Hepatocyte (in vitro differentiated cells): ENCODE measurements around the gene COA1. TPM values are rescaled to one million over a fixed set of nuclear protein-coding genes. Genes with fewer than 3 reads are reported as not detected.

Source experiments
- DNase-seq: peaks from one replicate; pipeline ENCODE4 v3.0.0-alpha.2; 2016; ENCODE audit warnings: low spot score
- H2AFZ ChIP-seq: fragments of 200-600 bp; sonication (generic); 2 replicates; pipeline ENCODE4 v1.6.0; 2016; ENCODE audit warnings: antibody characterized with exemption, mild to moderate bottlenecking
- H3K27ac ChIP-seq: fragments of 200-600 bp; sonication (generic); 2 replicates; pipeline ENCODE4 v1.5.1; 2016; ENCODE audit warnings: mild to moderate bottlenecking
- H3K27me3 ChIP-seq: fragments of 200-600 bp; sonication (generic); 2 replicates; pipeline ENCODE4 v1.6.1; 2016
- H3K36me3 ChIP-seq: fragments of 200-600 bp; sonication (generic); replicated peaks from 2 replicates; pipeline ENCODE4 v1.5.1; 2016; ENCODE audit warnings: low read depth; ENCODE audit not compliant: insufficient read depth
- H3K4me1 ChIP-seq: fragments of 200-600 bp; sonication (generic); 2 replicates; pipeline ENCODE4 v1.5.1; 2016; ENCODE audit warnings: mild to moderate bottlenecking, moderate library complexity; ENCODE audit not compliant: insufficient read depth
- H3K4me2 ChIP-seq: fragments of 200-600 bp; sonication (generic); 2 replicates; pipeline ENCODE4 v1.6.0; 2016
- H3K4me3 ChIP-seq: fragments of 200-600 bp; sonication (generic); 2 replicates; pipeline ENCODE4 v1.5.1; 2016; ENCODE audit warnings: mild to moderate bottlenecking
- H3K79me2 ChIP-seq: fragments of 200-600 bp; sonication (generic); 2 replicates; pipeline ENCODE4 v1.6.0; 2017; ENCODE audit warnings: mild to moderate bottlenecking
- H3K9me2 ChIP-seq: fragments of 200-600 bp; sonication (generic); replicated peaks from 2 replicates; pipeline ENCODE4 v1.6.0; 2017; ENCODE audit warnings: mild to moderate bottlenecking; ENCODE audit not compliant: insufficient read depth
- H3K9me3 ChIP-seq: fragments of 200-600 bp; sonication (generic); 2 replicates; pipeline ENCODE4 v1.5.1; 2016; ENCODE audit warnings: low read depth, mild to moderate bottlenecking
- H4K20me1 ChIP-seq: fragments of 200-600 bp; sonication (generic); 2 replicates; pipeline ENCODE4 v1.6.0; 2016; ENCODE audit warnings: mild to moderate bottlenecking; ENCODE audit not compliant: insufficient read depth, poor library complexity, severe bottlenecking
- EZH2 ChIP-seq: fragments of 200-600 bp; sonication (generic); IDR thresholded peaks from 2 replicates; pipeline ENCODE4 v1.6.1; 2016; ENCODE audit warnings: antibody characterized with exemption, mild to moderate bottlenecking, borderline replicate concordance
- EZH2phosphoT487 ChIP-seq: fragments of 200-600 bp; sonication (generic); IDR thresholded peaks from one replicate; pipeline ENCODE4 v1.6.1; 2018; ENCODE audit warnings: antibody characterized with exemption, mild to moderate bottlenecking, low read depth, moderate library complexity; ENCODE audit not compliant: unreplicated experiment, severe bottlenecking
- WGBS: methylation state at CpG from one replicate; pipeline ENCODE4 v1.1.6; 2016; ENCODE audit warnings: low lambda C conversion rate; ENCODE audit errors: missing lambda C conversion rate; 5-methylcytosine and 5-hydroxymethylcytosine counted together
- polyA plus RNA-seq: library from polyadenylated mRNA; unstranded; fragments of >200 nt; fragmentation: Nextera tagmentation; extraction: Ambion mirVana; gene quantifications from 2 replicates; pipeline ENCODE4 v1.2.1, GENCODE V29; 2016
- total RNA-seq: library from RNA; depleted of rRNA; stranded (reverse); fragments of >200 nt; gene quantifications from 2 replicates; pipeline ENCODE4 v1.2.3, GENCODE V29; 2014
- TF ChIP-seq, protein P1 (sequence below): fragments of 200-600 bp; sonication (generic); IDR thresholded peaks from 2 replicates; pipeline ENCODE4 v1.5.1; 2016; ENCODE audit warnings: antibody characterized with exemption, mild to moderate bottlenecking; ENCODE audit not compliant: poor library complexity

COA1 gene
- total and polyA plus RNA-seq, 2 experiments from 2014 or later = 52.1 to 55.2 TPM

DNA sequence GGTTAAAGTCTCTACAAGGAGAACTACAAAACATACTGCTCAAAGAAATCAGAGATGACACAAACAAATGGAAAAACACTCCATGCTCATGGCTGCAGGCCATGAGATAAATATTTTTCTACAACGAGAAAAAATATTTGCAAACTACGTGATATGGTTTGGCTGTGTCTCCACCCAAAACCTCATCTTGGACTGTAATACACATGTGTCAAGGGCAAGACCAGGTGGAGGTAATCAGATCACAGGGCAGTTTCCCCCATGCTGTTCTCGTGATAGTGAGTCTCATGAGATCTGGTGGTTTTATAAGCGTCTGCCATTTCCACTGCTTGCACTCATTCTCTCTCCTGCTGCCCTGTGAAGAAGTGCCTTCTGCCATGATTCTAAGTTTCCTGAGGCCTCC lies 57.8 kb downstream of the COA1 start:
- no peaks in the 10 kb centered on the region for H3K9me3 ChIP-seq
- DNase-seq = no peak
- no peaks in the 10 kb centered on the region for H3K4me1 ChIP-seq
- H2AFZ ChIP-seq = no peak overlapping the region
- H3K36me3 ChIP-seq = no peaks in the 10 kb centered on the region
- peaks cover 83% of the 10 kb centered on the region for H3K79me2 ChIP-seq
- TF ChIP-seq EZH2 (no peak), EZH2phosphoT487 (no peak)
- TF ChIP-seq, protein P1, sequence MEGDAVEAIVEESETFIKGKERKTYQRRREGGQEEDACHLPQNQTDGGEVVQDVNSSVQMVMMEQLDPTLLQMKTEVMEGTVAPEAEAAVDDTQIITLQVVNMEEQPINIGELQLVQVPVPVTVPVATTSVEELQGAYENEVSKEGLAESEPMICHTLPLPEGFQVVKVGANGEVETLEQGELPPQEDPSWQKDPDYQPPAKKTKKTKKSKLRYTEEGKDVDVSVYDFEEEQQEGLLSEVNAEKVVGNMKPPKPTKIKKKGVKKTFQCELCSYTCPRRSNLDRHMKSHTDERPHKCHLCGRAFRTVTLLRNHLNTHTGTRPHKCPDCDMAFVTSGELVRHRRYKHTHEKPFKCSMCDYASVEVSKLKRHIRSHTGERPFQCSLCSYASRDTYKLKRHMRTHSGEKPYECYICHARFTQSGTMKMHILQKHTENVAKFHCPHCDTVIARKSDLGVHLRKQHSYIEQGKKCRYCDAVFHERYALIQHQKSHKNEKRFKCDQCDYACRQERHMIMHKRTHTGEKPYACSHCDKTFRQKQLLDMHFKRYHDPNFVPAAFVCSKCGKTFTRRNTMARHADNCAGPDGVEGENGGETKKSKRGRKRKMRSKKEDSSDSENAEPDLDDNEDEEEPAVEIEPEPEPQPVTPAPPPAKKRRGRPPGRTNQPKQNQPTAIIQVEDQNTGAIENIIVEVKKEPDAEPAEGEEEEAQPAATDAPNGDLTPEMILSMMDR = no peak
- no peak overlapping the region for H3K27ac ChIP-seq
- WGBS = 84% methylated on average over 4 of the region's 4 CpGs
- no peaks in the 10 kb centered on the region for H3K27me3 ChIP-seq
- H3K4me2 ChIP-seq = no peak overlapping the region
- H4K20me1 ChIP-seq = no peaks in the 10 kb centered on the region
- no peak overlapping the region for H3K4me3 ChIP-seq
- H3K9me2 ChIP-seq = no peaks in the 10 kb centered on the region

DNA sequence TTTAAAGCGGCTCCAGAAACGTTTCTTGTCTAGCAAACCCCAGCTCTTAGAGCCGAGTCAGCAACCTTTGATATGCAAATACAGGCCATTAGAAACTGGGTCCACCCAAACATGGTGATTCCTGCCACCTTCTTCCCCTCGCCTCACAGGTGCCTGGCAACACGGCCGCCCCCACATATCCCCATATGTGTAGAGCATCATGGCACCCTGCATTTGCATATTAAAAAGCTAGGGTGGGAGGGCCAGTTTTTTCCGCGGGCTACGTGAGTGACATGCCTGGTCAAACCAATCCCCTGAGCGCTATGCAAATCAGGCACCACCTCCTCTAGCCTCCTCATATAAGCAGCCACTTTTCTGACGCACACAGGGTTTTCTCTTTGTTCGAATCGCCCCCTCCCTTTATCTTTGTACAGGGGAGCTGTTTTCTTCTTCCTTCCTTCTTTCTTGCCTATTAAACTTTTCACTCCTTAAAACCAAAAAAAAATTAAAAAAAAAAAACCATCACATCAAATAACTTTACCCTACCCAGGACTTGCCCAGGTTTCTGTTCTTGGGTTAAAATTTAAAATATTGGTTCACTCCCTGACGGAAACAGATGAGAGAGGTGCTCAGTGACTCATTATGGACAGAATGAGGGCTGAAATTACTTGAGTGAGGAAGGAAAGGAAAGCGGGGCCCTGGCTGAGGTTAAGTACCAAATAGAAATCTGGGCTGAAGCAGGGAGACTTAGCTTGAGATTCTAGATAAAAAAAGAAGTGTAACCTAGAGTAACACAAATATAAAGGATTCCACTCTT lies 59.8 kb downstream of the COA1 start:
- Histone ChIP-seq H2AFZ (no peak overlapping the region), H3K4me2 (no peak overlapping the region), H3K36me3 (no peaks in the 10 kb centered on the region), H3K9me2 (no peaks in the 10 kb centered on the region), H3K27ac (no peak overlapping the region), H3K9me3 (no peaks in the 10 kb centered on the region), H4K20me1 (no peaks in the 10 kb centered on the region), H3K27me3 (no peaks in the 10 kb centered on the region), H3K4me1 (no peaks in the 10 kb centered on the region), H3K79me2 (peaks cover 84% of the 10 kb centered on the region), H3K4me3 (no peak overlapping the region)
- TF ChIP-seq, protein P1 = no peak
- no peak for TF ChIP-seq EZH2phosphoT487
- no peak for DNase-seq
- 86% methylated on average over 15 of the region's 15 CpGs for WGBS

DNA sequence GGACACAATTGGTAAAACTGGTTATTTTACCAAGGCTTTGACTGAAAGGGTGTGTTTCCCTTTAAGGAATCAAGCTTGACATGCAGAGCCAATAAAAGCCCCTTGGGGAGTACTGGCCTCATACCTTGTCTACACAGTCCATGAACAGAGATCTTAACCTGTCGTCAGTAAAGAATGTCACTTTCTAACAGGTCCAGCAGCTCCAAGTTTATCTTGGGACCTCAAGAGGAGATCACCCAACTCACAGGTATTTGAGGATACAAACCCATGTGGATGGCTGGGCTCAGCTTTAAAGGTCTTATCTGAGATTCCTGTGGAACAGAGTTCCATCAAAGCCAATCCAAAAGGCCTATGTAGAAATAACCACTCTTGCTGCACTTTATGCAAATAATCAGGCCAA lies 61.3 kb downstream of the COA1 start:
- H2AFZ ChIP-seq = no peak overlapping the region
- no peaks in the 10 kb centered on the region for H3K36me3 ChIP-seq
- no peaks in the 10 kb centered on the region for H3K27me3 ChIP-seq
- TF ChIP-seq EZH2 (no peak), EZH2phosphoT487 (no peak)
- TF ChIP-seq, protein P1 = no peak
- no peak overlapping the region for H3K27ac ChIP-seq
- WGBS = 73% methylated on average over 1 of the region's 1 CpG
- DNase-seq = no peak
- H3K4me1 ChIP-seq = no peaks in the 10 kb centered on the region
- peaks cover 79% of the 10 kb centered on the region for H3K79me2 ChIP-seq
- no peak overlapping the region for H3K4me3 ChIP-seq
- H3K9me3 ChIP-seq = no peaks in the 10 kb centered on the region
- H3K4me2 ChIP-seq = no peak overlapping the region
- no peaks in the 10 kb centered on the region for H3K9me2 ChIP-seq
- H4K20me1 ChIP-seq = no peaks in the 10 kb centered on the region

DNA sequence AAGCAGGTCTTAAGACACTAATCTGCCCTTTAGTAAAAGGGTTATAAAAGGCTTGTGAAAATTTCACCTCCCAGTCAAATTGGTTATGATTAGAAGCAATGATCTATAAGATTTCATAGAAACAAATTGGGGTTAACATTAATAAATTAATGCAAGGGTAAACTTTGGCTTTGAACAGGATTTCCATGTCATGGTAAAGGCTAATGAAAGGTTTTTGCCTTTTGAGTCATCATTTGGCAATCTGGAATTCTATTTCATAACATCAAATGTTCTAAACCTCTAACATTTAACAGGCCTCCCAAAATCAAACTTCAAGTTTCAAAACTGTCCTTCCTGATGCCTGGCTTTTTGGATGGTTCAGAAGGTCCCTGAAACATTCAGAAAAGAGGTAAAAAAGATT lies 62.4 kb downstream of the COA1 start:
- no peaks in the 10 kb centered on the region for H3K4me1 ChIP-seq
- no peak overlapping the region for H2AFZ ChIP-seq
- no peaks in the 10 kb centered on the region for H4K20me1 ChIP-seq
- TF ChIP-seq, protein P1 = no peak
- no peak for TF ChIP-seq EZH2phosphoT487
- TF ChIP-seq EZH2 = no peak
- no peak for DNase-seq
- H3K36me3 ChIP-seq = no peaks in the 10 kb centered on the region
- peaks cover 75% of the 10 kb centered on the region for H3K79me2 ChIP-seq
- H3K9me2 ChIP-seq = no peaks in the 10 kb centered on the region
- no peaks in the 10 kb centered on the region for H3K9me3 ChIP-seq
- H3K4me2 ChIP-seq = no peak overlapping the region
- no peak overlapping the region for H3K27ac ChIP-seq
- H3K4me3 ChIP-seq = no peak overlapping the region
- no peaks in the 10 kb centered on the region for H3K27me3 ChIP-seq
